GM21390 (cell line): ENCODE data around the gene SLC25A42.

Experiments used
- ATAC-seq: cut with Tn5 transposase; IDR thresholded peaks from one replicate; pipeline ENCODE4 v1.9.1; 2021; ENCODE audit not compliant: unreplicated experiment

The SLC25A42 gene

GRCh38 chr19:19067276-19068072, 3.7 kb downstream of the SLC25A42 start:
- ATAC-seq: no peak

GRCh38 chr19:19068659-19069654, 5.2 kb downstream of the SLC25A42 start:
- no peak for ATAC-seq

- no peak for ATAC-seq
Observed at GRCh38 chr19:19071897-19072296, 8.1 kb downstream of the SLC25A42 start.

- ATAC-seq: no peak
Observed at GRCh38 chr19:19074196-19074882, 10.5 kb downstream of the SLC25A42 start.

GRCh38 chr19:19075126-19075525, 11.3 kb downstream of the SLC25A42 start:
- ATAC-seq: no peak

GRCh38 chr19:19076476-19076875, 12.7 kb downstream of the SLC25A42 start:
- ATAC-seq: no peak

GRCh38 chr19:19077103-19077502, 13.3 kb downstream of the SLC25A42 start:
- ATAC-seq: no peak

- ATAC-seq: no peak
Observed at GRCh38 chr19:19078801-19079200, 15.0 kb downstream of the SLC25A42 start.

- no peak for ATAC-seq
Observed at GRCh38 chr19:19079571-19079970, 15.8 kb downstream of the SLC25A42 start.

GRCh38 chr19:19081642-19082151, 17.9 kb downstream of the SLC25A42 start:
- no peak for ATAC-seq

- no peak for ATAC-seq
Observed at GRCh38 chr19:19083413-19084178, 19.8 kb downstream of the SLC25A42 start.

GRCh38 chr19:19087676-19088075, 23.9 kb downstream of the SLC25A42 start:
- no peak for ATAC-seq

GRCh38 chr19:19094513-19094912, 30.7 kb downstream of the SLC25A42 start:
- ATAC-seq: no peak

- no peak for ATAC-seq
Observed at GRCh38 chr19:19095691-19096090, 31.9 kb downstream of the SLC25A42 start.

- ATAC-seq: no peak
Observed at GRCh38 chr19:19096641-19097627, 33.1 kb downstream of the SLC25A42 start.

GRCh38 chr19:19098084-19098702, 34.4 kb downstream of the SLC25A42 start:
- no peak for ATAC-seq

GRCh38 chr19:19098703-19099632, 35.2 kb downstream of the SLC25A42 start:
- no peak for ATAC-seq

- no peak for ATAC-seq
Observed at GRCh38 chr19:19101540-19101939, 37.7 kb downstream of the SLC25A42 start.
